Kidney glomerular epithelial cell (primary cell): ENCODE results near the gene GPR37.

ENCODE experiments used
- DNase-seq: peaks from one replicate; lab custom pipeline; 2025; lab: John Stamatoyannopoulos, UW

Gene GPR37

DNA sequence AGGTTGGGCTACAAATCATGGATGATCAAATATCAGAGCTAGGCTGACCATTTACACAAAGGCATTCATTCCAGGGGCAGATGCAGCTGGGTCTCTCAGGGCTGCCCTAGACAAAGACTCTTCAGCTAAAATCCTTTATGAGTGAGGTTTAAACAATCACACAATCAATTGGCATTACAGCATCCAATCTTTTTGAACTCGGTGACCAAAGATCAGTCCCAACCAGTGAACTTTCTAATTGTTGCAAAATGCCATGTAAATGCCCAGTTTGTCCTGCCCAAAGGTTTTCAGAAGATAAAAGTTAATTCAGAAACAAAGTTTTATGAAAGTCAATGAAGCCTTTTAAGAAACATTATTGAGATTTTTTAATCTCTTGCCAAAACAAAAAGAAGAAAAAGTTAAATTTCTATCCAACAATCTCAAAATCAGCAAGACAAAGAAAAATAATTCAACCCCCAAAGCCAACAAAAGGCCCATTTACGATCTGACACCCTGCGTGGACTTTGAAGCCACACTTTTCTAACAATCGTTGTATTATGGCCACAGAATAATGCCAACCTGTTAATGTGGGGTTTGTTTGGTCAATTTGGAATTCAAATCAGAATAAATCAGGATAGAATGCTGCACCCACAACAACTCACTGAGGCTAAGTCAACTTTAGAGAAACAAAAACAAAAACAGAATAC lies 40.9 kb downstream of the GPR37 start:
- DNase-seq, result no peak

DNA sequence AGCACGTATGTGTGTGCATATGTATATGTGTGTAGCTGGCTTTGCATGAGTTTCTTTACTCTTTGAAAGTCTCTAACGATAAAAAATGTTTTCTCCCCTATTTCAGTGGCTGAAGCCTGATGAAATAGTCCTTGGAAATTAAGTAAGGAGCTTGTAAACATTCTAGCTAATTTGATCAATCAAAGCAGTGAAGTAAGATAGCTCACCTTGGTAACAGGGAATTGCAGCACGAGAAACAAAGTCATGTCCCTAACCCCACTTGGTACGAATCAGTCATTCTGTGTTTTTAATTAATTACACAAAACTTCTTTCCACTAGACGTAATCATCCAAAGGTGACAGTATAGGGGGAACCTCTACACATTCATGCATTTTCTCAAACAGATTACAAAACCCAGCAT lies 41.5 kb downstream of the GPR37 start:
- no peak for DNase-seq

DNA sequence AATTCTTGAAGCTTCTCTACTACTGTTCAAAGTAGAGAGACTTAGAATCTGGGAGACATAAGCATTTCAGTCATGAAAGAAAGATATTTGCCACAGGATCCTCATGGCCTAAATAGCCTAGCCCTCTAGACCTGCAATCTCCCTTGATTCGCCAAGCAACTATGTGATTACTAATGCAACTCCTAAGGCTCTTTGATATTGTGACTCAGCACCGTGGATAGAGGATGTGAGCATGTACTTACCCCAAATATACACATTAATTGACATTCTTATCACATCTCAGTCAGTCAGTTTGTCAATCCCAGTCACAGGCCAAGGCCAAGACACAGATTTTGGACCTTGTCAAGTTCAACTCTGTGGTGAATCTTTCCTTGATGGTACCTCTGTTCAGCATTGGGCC lies 42.6 kb downstream of the GPR37 start:
- DNase-seq, result peak; percentile 87

DNA sequence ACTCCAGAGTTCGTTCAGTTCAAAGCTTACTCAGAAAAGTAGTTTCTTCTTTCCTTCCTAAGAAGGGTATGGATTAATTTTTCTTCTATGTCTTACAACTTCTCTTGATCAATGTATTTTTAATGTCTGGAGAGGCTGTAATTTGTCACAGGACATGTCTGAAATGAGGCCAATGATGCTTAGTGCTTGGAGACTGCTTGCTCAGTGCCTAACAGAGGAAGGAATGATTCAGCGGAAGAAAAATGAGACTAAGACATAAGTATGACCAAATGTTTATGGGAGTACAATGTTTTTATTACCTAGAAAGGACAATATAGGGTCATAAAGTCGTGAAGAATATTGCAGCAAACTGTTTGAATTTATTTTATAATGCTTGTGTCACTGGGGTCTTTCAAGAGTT lies 43.3 kb downstream of the GPR37 start:
- no peak for DNase-seq

GRCh38 chr7:124720195-124720594 lies 45.4 kb downstream of the GPR37 start:
- peak; percentile 60 for DNase-seq

DNA sequence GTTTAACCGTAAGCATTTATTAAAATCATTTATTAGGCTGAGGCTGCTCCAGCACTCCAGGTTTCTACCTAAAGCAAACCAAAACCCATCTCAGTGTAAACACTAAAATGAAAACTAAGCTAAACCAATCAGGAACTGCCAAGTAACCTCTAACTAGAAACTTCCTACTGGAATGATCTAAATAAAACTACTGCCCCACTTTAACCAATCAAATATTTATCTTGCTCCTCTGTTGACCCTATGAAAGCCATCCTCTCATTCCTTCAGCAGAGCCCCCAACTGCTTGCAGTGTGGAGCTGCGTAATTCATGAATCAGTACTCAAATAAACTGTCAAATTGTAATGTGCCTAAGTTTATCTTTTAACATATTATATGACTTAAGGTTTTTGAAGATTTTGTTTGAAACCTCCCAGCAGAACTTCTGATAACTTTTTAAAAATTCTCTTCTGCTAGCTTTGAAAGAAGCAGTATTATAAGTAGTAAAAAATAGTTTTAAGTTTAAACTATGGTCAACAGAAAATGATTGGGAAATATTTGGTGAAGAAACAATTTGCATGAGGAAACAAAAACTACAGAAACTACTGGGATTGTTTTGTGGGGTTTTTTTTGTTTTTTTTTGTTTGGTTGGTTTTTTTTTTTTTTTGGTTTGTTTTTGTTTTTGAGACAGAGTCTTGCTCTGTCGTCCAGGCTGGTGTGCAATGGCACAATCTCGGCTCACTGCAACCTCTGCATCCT lies 47.4 kb downstream of the GPR37 start:
- DNase-seq, result no peak

GRCh38 chr7:124716894-124717293 lies 48.7 kb downstream of the GPR37 start:
- DNase-seq, result no peak

DNA sequence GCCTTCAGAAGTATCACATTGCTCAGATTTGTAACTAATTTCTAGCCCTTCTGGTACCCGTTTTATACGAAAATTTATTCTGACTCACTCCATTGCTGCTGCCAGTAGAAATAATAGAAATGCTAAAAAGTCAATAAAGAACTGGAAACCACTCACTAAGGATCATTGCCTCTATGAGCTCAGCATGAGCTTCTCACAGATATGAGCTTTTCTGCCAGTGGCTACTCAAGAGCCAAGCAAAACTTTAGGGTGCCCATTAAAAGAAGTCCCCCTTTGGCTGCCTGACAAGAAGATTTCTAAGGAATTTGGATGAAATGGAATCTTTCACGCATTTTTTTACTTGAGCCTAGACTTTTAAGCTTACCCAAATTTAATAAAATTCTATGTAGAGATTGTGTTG lies 52.5 kb downstream of the GPR37 start:
- no peak for DNase-seq

- no peak for DNase-seq
Measured at GRCh38 chr7:124712017-124712416, 53.6 kb downstream of the GPR37 start.

DNA sequence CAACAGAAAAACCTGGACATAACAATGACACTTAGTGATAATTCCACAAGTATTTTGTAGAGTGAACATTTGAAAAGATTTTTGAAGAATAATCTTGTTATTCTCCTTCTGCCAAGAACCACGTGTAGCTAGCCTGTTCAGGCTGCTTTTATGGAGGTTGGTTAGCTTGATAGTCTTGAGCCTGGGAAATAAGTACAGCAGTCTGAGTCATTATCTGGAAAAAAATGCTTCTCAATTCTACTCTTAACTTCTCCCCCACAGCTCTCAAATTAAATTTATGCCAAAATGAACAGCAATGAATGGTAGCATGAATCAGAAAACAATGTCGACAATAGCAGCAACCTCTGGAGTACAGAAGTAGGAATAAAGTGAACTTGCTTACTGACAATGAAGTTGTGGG lies 63.2 kb downstream of the GPR37 start:
- peak; percentile 20 for DNase-seq

- DNase-seq, result no peak
Measured at GRCh38 chr7:124701955-124702354, 63.6 kb downstream of the GPR37 start.

- peak; percentile 14 for DNase-seq
Measured at GRCh38 chr7:124700655-124701054, 64.9 kb downstream of the GPR37 start.

- DNase-seq, result no peak
Measured at GRCh38 chr7:124698964-124699363, 66.6 kb downstream of the GPR37 start.

DNA sequence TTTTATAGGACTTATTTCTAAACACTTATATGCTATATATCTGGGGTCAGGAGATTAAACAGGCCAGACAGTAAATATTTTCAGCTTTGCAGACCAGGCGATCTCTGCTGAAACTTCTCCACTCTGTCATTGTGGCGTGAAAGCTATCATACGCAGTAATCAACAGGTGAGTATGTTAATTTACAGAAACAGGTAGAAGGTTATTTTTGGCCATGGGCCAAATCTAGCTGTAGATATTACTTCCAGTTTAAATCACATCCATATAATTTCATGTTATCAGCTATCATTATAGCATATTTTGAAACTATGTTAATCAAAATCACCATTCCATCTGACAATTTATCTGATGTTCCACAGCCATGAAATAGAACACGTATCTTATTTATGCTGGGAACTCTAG lies 67.8 kb downstream of the GPR37 start:
- DNase-seq, result no peak
